ENCODE results near the gene RHOT2.
A peak's percentile ranks its signal among the peaks of the same experiment; 100 is the strongest.

The RHOT2 gene

DNA sequence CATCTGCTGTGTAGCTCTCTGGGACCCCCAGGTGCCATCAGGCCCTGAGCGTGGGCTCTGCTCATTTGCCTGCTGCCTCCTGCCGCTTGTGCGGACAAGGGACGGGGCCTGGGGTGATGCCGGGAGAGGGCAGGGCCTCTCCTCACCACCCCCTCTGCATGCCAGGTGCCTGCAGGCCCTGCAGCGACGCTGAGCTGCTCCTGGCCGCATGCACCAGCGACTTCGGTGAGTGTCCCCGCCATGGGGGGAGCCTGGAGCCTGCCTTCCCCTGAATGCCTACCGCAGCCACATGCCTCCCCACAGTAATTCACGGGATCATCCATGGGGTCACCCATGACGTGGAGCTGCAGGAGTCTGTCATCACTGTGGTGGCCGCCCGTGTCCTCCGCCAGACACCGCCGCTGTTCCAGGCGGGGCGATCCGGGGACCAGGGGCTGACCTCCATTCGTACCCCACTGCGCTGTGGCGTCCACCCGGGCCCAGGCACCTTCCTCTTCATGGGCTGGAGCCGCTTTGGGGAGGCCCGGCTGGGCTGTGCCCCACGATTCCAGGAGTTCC is 48.9 kb downstream of the RHOT2 start:
- DNase-seq, result no peak

GRCh38 chr16:717450-718245 is 49.7 kb downstream of the RHOT2 start:
- no peak for DNase-seq

DNA sequence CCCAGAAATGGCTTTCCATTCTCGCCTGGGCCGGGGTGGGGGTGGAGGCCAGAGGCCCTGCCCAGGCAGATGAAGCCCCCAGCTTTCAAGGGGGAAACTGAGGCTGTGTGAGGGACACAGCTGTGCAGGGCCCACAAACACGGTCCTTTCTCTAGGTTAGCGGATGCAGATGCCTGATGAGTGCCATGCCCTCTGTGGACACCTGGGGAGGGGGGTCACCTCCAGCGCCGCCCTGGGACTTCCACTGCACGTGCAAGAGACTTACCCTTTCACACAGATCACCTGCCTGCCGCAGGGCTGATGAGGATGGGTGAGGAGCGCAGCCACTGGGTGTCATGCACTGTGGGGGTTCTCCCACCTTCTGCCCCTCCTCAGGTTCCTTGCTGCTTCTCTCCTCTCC is 50.5 kb downstream of the RHOT2 start:
- DNase-seq, result no peak

- no peak for DNase-seq
These were observed 51.0 kb downstream of the RHOT2 start for GRCh38 chr16:718922-719321.

GRCh38 chr16:719815-720446 is 52.0 kb downstream of the RHOT2 start:
- no peak for DNase-seq

- DNase-seq, result no peak
These were observed 52.6 kb downstream of the RHOT2 start for GRCh38 chr16:720447-720989.

DNA sequence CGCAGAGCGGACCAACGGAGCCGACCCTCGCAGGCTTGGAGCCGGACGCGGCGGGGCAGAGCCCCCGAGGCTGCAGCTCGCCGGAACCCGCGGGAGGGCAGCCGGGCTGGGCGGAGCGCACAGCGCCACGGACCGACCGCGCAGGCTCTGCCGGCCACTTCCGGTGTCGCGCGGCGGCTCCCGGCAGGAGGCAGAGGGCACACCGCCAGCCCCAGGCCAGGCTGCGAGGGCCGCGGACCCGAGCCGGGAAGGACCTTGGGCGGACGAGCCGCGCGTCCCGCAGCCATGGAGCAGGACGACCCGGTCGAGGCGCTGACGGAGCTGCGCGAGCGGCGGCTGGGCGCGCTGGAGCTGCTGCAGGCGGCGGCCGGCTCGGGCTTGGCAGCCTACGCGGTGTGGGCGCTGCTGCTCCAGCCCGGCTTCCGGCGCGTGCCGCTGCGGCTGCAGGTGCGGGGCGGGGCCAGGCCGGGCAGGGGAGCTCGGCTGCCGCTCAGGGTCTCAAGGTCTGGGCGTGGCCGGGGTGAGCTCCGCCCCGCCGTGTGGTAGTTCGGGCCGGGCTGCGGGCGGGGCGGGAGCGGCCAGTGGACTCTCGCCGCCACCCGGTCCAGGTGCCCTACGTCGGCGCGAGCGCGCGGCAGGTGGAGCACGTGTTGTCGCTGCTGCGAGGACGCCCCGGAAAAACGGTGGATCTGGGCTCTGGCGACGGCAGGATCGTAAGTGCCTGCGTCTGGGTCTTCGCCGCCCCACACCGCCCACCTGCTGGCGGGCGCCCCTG is 53.2 kb downstream of the RHOT2 start, which contains the start of gene ANTKMT:
Gene ANTKMT, plus strand, starts transcription at position 157 of the 775 bp plus-strand sequence. Its CDS starts 129 bp downstream, at position 286.
- DNase-seq, result peak; percentile 84

- no peak for DNase-seq
These were observed 54.0 kb downstream of the RHOT2 start for GRCh38 chr16:721765-722540.

DNA sequence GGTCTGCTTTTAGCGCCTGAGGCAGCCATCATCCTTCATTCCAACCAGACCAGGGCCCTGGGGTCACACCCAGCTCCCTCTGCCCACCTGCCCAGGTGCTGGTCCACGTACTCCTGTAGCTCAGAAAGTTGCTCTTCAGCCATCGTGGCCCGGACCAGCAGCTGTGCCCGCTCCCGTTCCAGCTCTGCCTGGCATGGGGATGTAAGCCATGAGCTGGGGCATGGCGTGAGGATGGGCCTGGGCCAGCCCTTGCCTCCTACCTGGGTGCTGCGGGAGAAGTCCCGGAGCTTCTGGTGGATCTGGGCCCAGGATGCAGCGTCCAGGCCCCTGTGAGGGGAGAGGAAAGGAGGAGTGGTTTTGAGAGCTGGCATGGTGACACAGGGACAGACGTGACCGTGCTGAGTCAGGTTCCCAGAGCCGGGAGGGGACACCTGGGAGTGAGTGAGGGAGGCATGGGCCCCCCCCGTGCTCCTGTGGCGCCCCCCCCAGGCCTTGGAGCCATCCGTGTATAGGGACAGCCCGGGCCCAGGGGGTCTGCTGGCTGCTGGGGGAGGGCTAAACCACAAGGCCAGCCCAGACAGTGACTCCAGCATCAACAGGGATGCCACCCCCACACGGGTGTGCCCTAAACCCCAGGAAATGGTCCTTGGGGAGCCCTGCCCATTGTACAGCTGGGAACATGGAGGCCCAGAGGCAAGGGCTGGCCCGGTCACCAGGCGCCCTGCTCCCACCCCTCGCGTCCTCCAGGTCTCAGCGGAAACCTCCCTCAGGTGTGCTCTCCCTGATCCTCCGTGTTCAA is 55.1 kb downstream of the RHOT2 start:
- DNase-seq, result no peak

DNA sequence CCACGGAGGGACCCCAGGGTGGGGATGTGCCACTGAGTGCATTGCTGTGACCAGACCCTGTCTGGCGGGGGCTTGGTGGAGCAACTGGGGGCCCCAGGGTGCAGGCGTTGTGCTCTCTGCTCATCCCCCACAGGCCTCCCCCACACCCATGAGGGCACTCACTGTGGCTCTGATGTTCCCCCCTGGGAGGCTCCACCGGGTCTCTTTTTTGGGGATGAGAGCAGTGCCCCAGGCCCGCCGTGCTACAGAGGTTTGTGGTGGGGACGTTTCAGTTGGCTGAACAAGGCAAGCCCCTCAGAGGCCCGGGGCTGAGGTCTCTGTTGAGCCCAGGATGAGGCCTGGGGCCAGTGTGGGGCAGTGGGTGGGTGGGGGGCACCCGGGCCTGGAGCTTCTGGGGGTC is 55.8 kb downstream of the RHOT2 start:
- no peak for DNase-seq
